ENCODE measurements around the gene DNAH14.

- TF ChIP-seq, protein P1, sequence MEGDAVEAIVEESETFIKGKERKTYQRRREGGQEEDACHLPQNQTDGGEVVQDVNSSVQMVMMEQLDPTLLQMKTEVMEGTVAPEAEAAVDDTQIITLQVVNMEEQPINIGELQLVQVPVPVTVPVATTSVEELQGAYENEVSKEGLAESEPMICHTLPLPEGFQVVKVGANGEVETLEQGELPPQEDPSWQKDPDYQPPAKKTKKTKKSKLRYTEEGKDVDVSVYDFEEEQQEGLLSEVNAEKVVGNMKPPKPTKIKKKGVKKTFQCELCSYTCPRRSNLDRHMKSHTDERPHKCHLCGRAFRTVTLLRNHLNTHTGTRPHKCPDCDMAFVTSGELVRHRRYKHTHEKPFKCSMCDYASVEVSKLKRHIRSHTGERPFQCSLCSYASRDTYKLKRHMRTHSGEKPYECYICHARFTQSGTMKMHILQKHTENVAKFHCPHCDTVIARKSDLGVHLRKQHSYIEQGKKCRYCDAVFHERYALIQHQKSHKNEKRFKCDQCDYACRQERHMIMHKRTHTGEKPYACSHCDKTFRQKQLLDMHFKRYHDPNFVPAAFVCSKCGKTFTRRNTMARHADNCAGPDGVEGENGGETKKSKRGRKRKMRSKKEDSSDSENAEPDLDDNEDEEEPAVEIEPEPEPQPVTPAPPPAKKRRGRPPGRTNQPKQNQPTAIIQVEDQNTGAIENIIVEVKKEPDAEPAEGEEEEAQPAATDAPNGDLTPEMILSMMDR (IDR thresholded peaks at IDR 0.05), result no peak
- no peak for TF ChIP-seq ZFX (IDR thresholded peaks at IDR 0.05; ENCODE audit: borderline replicate concordance)
Observed at GRCh38 chr1:225049594-225049993, 120.1 kb downstream of the DNAH14 start.

Data from 22Rv1 (cell line).